Uterus (tissue), 4 donors: ENCODE measurements around the gene SLC17A8. TPM values are rescaled to one million over a fixed set of nuclear protein-coding genes. Genes with fewer than 3 reads are reported as not detected.

ENCODE experiments used
- DNase-seq, 2 donors: peaks; one replicate each; pipeline ENCODE4 v3.0.0-alpha.2; 2019 to 2020
- H3K27ac ChIP-seq, 2 donors: fragments of 200-600 bp; sonication (generic); 1 replicate in 1 of 2; 2 replicates in 1 of 2; pipeline ENCODE4 v1.5.1; 2016 to 2018
- H3K27me3 ChIP-seq, 2 donors: fragments of 200-600 bp; sonication (generic); one replicate each; pipeline ENCODE4 v1.5.1; 2018 to 2019; ENCODE audit warnings: control low read depth in 1 of 2
- H3K36me3 ChIP-seq, 2 donors: fragments of 200-600 bp; sonication (generic); one replicate each; pipeline ENCODE4 v1.5.1; 2019; ENCODE audit warnings: control low read depth in 1 of 2
- H3K4me1 ChIP-seq, 2 donors: fragments of 200-600 bp; sonication (generic); one replicate each; pipeline ENCODE4 v1.5.1; 2018 to 2019; ENCODE audit warnings: control low read depth in 1 of 2
- H3K4me3 ChIP-seq, 2 donors: fragments of 200-600 bp; sonication (generic); 1 replicate in 1 of 2; 2 replicates in 1 of 2; pipeline ENCODE4 v1.5.1; 2018 to 2019; ENCODE audit warnings: mild to moderate bottlenecking in 1 of 2
- H3K9me3 ChIP-seq, 2 donors: fragments of 200-600 bp; sonication (generic); one replicate each; pipeline ENCODE4 v1.5.1; 2019; ENCODE audit warnings: control low read depth in 1 of 2
- CTCF ChIP-seq, 4 experiments: fragments of 200-600 bp in 2 of 4; fragments of 450-650 bp in 2 of 4; sonication (generic) in 2 of 4; IDR thresholded peaks; one replicate each; pipeline ENCODE4 v1.5.1; 2016 to 2019; ENCODE audit warnings: antibody characterized with exemption in 4 of 4, mild to moderate bottlenecking in 2 of 4, moderate library complexity in 1 of 4
- POLR2A ChIP-seq, 2 donors: fragments of 450-650 bp; IDR thresholded peaks; one replicate each; pipeline ENCODE4 v1.6.1; 2016; ENCODE audit warnings: antibody characterized with exemption in 2 of 2, mild to moderate bottlenecking in 1 of 2, moderate library complexity in 1 of 2
- intact Hi-C: fragments of 100-400 bp; cut with DNase I; formaldehyde crosslinking; loops from one replicate; pipeline ENCODE4 v1.15.1; 2023; ENCODE audit warnings: low total_unique reads
- total RNA-seq, 4 donors: library from RNA; depleted of rRNA in 3 of 4; stranded (reverse); fragments of >200 nt in 3 of 4; gene quantifications; one replicate each; pipeline versions ENCODE4 v1.1.0 to v1.2.4, GENCODE V29; 2014 to 2023
- donor health status: DM: yes; HTN: yes; CAD: no.

Gene SLC17A8
- total RNA-seq, 4 donors from 2014 or later = 1.1 TPM; not detected in 3

- Histone ChIP-seq H3K27me3 (no peaks in the 10 kb centered on the region), H3K36me3 (no peaks in the 10 kb centered on the region), H3K27ac (no peak overlapping the region), H3K4me3 (no peak overlapping the region), H3K9me3 (no peaks in the 10 kb centered on the region), H3K4me1 (no peaks in the 10 kb centered on the region)
- DNase-seq = no peak
- TF ChIP-seq POLR2A (IDR thresholded peaks at IDR 0.05) (no peak), CTCF (IDR thresholded peaks at IDR 0.05) (no peak)
- intact Hi-C loops = no loop called here
Measured at GRCh38 chr12:100434177-100434576, 77.3 kb downstream of the SLC17A8 start.

GRCh38 chr12:100435957-100436356 lies 79.1 kb downstream of the SLC17A8 start:
- no peak for TF ChIP-seq CTCF (IDR thresholded peaks at IDR 0.05)
- TF ChIP-seq POLR2A (IDR thresholded peaks at IDR 0.05) = no peak
- intact Hi-C loops = no loop called here
- Histone ChIP-seq H3K4me3 (no peak overlapping the region), H3K27ac (no peak overlapping the region), H3K36me3 (no peaks in the 10 kb centered on the region), H3K4me1 (no peaks in the 10 kb centered on the region), H3K27me3 (no peaks in the 10 kb centered on the region), H3K9me3 (no peaks in the 10 kb centered on the region)
- no peak for DNase-seq

- H3K9me3 ChIP-seq = no peaks in the 10 kb centered on the region
- no peak overlapping the region for H3K4me3 ChIP-seq
- DNase-seq = no peak
- no peaks in the 10 kb centered on the region for H3K4me1 ChIP-seq
- TF ChIP-seq CTCF (IDR thresholded peaks at IDR 0.05) = no peak
- TF ChIP-seq POLR2A (IDR thresholded peaks at IDR 0.05) = no peak
- intact Hi-C loops = no loop called here
- no peak overlapping the region for H3K27ac ChIP-seq
- H3K27me3 ChIP-seq = no peaks in the 10 kb centered on the region
- no peaks in the 10 kb centered on the region for H3K36me3 ChIP-seq
Measured at GRCh38 chr12:100437038-100437841, 80.4 kb downstream of the SLC17A8 start.

- H3K4me3 ChIP-seq = no peak overlapping the region
- TF ChIP-seq CTCF (IDR thresholded peaks at IDR 0.05) (no peak), POLR2A (IDR thresholded peaks at IDR 0.05) (no peak)
- H3K27me3 ChIP-seq = no peaks in the 10 kb centered on the region
- intact Hi-C loops = no loop called here
- H3K4me1 ChIP-seq = no peaks in the 10 kb centered on the region
- H3K9me3 ChIP-seq = no peaks in the 10 kb centered on the region
- no peak for DNase-seq
- H3K36me3 ChIP-seq = no peaks in the 10 kb centered on the region
- no peak overlapping the region for H3K27ac ChIP-seq
Measured at GRCh38 chr12:100439797-100440196, 82.9 kb downstream of the SLC17A8 start.

GRCh38 chr12:100442403-100442802 lies 85.5 kb downstream of the SLC17A8 start:
- no peaks in the 10 kb centered on the region for H3K27me3 ChIP-seq
- TF ChIP-seq CTCF (IDR thresholded peaks at IDR 0.05) = no peak
- TF ChIP-seq POLR2A (IDR thresholded peaks at IDR 0.05) = no peak
- H3K9me3 ChIP-seq = no peaks in the 10 kb centered on the region
- H3K27ac ChIP-seq = no peak overlapping the region
- no peaks in the 10 kb centered on the region for H3K4me1 ChIP-seq
- intact Hi-C loops = no loop called here
- no peak for DNase-seq
- H3K4me3 ChIP-seq = no peak overlapping the region
- no peaks in the 10 kb centered on the region for H3K36me3 ChIP-seq
